Body of pancreas (tissue), 4 donors: Measurements from ENCODE around the gene PJA2.

ENCODE experiments used
- POLR2A ChIP-seq, 3 donors: fragments of 450-650 bp; IDR thresholded peaks; one replicate each; pipeline ENCODE4 v1.6.1; 2016; ENCODE audit warnings: antibody characterized with exemption in 3 of 3, mild to moderate bottlenecking in 2 of 3
- TF ChIP-seq, protein P1 (sequence below), 7 experiments: fragments of 450-650 bp in 4 of 7; fragments of 200-600 bp in 3 of 7; sonication (generic) in 3 of 7; IDR thresholded peaks; one replicate each; pipeline ENCODE4 v1.5.1; 2016 to 2019; ENCODE audit warnings: antibody characterized with exemption in 7 of 7

DNA sequence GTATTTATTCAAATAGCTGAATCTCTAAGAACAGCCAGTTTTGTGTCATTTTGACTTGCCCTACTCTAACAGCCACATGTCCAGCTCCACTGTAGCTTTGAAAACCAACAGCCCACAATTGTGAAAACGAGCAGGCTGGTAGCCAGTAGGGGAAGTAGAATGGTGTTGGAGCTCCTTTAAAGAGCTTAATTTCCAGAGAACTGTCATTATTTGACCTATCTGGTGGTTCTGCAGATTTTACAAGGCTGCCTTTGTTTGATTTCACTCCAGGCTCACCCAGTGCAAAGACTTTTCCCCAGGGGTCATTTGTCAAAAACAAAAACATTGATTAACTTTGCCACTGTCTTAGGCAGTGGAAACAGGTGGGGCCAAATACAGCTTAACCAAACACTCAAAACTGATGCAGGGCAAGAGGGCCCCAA, 3.2 kb upstream of the PJA2 start:
- TF ChIP-seq, protein P1, sequence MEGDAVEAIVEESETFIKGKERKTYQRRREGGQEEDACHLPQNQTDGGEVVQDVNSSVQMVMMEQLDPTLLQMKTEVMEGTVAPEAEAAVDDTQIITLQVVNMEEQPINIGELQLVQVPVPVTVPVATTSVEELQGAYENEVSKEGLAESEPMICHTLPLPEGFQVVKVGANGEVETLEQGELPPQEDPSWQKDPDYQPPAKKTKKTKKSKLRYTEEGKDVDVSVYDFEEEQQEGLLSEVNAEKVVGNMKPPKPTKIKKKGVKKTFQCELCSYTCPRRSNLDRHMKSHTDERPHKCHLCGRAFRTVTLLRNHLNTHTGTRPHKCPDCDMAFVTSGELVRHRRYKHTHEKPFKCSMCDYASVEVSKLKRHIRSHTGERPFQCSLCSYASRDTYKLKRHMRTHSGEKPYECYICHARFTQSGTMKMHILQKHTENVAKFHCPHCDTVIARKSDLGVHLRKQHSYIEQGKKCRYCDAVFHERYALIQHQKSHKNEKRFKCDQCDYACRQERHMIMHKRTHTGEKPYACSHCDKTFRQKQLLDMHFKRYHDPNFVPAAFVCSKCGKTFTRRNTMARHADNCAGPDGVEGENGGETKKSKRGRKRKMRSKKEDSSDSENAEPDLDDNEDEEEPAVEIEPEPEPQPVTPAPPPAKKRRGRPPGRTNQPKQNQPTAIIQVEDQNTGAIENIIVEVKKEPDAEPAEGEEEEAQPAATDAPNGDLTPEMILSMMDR (IDR thresholded peaks at IDR 0.05) = no peak
- TF ChIP-seq POLR2A (IDR thresholded peaks at IDR 0.05) = no peak
